LNCaP clone FGC (cell line): ENCODE results near the gene MEOX2.

ENCODE experiments used
- DNase-seq: peaks from one replicate; pipeline ENCODE4 v3.0.0-alpha.2; 2011; ENCODE audit warnings: low read depth
- H3K4me3 ChIP-seq: 2 replicates; pipeline ENCODE4 v1.5.1; 2011; ENCODE audit warnings: mild to moderate bottlenecking, low read depth, low read length, control low read depth
- TF ChIP-seq, protein P1 (sequence below): IDR thresholded peaks from 2 replicates; pipeline ENCODE4 v1.5.1; 2012; ENCODE audit warnings: mild to moderate bottlenecking; ENCODE audit not compliant: control insufficient read depth, insufficient read depth; ENCODE audit errors: extremely low read depth

Gene MEOX2

DNA sequence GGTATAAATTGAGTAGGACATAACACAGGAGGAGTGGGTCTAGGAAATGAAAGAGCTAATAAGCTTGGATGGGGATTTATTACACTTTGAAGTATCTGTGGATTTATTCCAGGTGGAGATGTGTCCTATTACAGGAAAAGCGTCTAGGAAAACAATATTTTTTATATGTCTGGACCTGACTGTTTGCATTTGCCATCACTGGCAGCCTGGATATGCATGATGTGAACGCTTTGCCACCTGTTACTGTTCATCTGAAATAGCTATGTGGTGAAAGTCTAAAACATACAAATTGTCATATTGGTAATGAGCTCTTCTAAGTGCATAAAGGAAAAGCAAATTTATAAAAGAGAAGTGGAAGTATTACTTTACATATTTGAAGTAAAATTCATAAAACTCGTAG is 93.1 kb downstream of the MEOX2 start:
- TF ChIP-seq, protein P1, sequence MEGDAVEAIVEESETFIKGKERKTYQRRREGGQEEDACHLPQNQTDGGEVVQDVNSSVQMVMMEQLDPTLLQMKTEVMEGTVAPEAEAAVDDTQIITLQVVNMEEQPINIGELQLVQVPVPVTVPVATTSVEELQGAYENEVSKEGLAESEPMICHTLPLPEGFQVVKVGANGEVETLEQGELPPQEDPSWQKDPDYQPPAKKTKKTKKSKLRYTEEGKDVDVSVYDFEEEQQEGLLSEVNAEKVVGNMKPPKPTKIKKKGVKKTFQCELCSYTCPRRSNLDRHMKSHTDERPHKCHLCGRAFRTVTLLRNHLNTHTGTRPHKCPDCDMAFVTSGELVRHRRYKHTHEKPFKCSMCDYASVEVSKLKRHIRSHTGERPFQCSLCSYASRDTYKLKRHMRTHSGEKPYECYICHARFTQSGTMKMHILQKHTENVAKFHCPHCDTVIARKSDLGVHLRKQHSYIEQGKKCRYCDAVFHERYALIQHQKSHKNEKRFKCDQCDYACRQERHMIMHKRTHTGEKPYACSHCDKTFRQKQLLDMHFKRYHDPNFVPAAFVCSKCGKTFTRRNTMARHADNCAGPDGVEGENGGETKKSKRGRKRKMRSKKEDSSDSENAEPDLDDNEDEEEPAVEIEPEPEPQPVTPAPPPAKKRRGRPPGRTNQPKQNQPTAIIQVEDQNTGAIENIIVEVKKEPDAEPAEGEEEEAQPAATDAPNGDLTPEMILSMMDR = no peak
- no peak overlapping the region for H3K4me3 ChIP-seq
- DNase-seq = no peak

DNA sequence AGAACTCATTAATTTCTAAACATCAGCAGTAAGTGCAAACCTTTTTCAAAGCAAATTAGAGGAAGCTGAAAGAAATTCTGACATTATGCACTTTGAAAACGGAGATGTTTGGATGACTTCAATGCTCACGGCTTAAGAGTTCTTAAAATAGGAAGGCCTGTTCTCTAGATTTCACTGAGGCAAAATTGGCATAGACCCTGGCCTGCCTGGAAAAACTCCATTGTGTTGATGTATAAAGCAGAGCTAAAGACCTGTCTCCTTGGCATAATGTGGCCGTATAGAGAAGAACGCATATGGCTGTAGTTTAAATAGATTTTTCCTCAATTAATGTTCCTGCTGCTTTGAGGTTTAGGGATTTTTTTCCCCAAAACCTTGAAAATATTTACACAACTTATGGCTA is 100.2 kb downstream of the MEOX2 start:
- no peak overlapping the region for H3K4me3 ChIP-seq
- no peak for DNase-seq
- TF ChIP-seq, protein P1 = no peak

DNA sequence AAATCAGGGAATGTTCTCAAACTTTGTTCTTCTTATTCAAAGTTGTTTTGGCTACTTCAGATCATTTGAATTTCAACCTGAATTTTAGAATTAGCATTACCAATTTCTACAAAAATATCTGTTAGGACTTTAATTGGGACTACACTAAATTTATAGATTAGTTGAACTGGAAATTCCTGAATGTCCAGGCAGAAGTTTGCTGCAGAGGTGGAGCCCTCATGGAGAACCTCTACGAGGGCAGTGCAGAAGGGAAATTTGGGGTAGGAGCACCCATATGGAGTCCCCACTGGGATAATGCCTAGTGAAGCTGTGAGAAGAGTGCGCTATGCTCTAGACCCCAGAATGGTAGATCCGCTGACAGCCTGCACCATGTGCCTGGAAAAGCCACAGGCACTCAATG is 101.9 kb downstream of the MEOX2 start:
- no peak overlapping the region for H3K4me3 ChIP-seq
- TF ChIP-seq, protein P1 = no peak
- DNase-seq = no peak

DNA sequence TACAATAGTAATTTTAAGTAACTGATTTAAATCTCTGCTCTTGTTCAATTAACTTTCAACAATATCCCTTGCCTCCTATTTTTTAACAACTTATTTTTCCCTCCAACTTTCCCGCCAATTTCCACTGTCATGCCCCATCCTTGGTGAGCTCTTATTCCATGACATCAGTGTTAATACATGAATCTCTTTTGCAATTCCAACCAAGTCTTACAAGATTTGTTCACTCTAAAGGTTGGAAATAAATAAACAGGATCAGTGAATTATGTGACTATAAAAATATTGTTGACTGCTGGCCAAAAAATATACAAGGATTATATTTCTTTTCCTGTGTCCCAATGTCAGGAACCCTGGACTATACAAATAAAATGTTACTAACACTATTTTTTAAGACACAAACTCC is 103.7 kb downstream of the MEOX2 start:
- peak; percentile 6 for DNase-seq
- TF ChIP-seq, protein P1 = no peak

DNA sequence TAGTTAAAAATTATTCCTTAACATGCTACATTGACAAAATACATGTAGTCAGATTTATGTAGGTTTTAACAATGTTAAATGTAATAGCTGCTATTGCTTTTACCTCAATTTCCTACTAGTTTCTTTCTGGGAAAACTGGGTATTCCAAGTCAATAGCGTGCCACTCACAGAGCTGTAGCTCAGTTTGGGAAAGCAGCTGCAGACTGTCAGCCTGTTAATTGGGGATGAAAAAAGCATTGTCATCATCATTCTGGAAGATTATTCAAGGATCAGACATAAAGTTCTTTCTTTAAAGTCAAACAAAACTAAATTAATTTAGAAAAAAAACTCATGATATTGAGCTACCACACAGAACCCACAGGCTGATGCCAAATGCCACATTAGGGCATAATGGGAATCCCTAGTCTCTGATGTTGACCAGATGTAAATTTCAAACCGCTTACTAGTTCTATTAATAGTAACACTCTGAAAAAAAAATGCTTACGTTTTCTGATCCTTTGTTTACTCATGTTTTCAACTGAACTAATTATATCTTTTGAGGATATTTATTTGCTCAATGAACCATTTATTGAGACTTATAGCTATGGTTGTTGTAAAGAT is 105.0 kb downstream of the MEOX2 start:
- TF ChIP-seq, protein P1 = no peak
- no peak overlapping the region for H3K4me3 ChIP-seq
- DNase-seq = no peak

More for the DNA sequence above, 103.7 kb downstream of the MEOX2 start:
- H3K4me3 ChIP-seq = no peak overlapping the region

DNA sequence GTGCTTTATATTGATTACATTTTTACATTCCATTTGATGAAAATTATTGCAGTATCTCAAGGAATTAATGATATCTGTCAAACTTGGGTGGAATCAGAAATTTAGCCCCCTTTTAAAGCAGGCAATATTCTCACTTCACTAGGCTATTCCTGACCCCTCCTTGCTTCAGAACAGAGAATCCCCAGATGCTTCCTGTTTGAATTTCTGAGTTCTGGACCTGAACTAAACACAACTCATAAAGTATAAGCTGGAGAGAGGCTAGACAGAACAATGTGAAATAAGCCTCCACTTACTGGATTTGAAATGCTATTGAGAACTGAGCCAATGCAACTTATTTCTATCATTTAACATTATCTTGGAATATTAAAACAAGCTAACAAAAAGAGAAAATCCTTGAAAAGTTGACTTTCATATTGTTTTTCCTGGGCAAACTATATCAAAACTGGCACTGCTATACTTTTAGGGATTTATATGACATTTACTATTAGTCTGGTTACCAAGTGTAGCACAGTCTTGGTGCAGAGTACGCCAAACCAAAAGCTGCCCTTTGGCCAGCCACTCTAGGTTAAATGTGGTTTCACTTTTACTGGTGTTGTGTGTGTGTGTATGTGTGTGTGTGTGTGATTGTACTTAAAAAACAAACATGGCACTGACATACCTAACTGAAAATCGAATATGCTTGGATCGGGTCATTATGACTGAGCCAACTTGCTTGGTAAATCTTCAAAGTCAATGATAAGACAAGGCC is 105.7 kb downstream of the MEOX2 start:
- DNase-seq = no peak
- TF ChIP-seq, protein P1 = no peak
- H3K4me3 ChIP-seq = no peak overlapping the region
